GM12872 (cell line): ENCODE results near the gene PCDHGB6.

Source experiments
- TF ChIP-seq, protein P1 (sequence below): IDR thresholded peaks from 3 replicates; pipeline ENCODE4 v1.5.1; 2011; ENCODE audit warnings: low read depth, mild to moderate bottlenecking, low read length, moderate library complexity; ENCODE audit not compliant: insufficient read depth

The PCDHGB6 gene

DNA sequence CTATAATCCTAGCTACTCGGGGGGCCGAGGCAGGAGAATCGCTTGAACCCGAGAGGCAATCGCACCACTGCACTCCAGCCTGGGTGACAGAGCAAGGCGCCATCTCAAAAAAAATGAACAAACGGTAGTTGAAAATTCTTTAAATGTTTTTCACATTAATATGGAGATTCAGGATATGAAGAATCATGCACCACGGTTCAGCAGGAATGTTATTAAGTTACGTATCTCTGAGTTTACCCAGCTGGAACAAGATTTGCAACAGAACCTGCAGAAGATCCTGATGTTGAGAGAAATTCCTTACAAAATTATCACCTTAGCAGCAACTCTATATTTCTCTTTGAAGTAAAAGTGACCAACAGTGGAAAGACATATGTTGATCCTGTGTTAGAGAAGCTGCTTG lies 32.5 kb downstream of the PCDHGB6 start:
- TF ChIP-seq, protein P1, sequence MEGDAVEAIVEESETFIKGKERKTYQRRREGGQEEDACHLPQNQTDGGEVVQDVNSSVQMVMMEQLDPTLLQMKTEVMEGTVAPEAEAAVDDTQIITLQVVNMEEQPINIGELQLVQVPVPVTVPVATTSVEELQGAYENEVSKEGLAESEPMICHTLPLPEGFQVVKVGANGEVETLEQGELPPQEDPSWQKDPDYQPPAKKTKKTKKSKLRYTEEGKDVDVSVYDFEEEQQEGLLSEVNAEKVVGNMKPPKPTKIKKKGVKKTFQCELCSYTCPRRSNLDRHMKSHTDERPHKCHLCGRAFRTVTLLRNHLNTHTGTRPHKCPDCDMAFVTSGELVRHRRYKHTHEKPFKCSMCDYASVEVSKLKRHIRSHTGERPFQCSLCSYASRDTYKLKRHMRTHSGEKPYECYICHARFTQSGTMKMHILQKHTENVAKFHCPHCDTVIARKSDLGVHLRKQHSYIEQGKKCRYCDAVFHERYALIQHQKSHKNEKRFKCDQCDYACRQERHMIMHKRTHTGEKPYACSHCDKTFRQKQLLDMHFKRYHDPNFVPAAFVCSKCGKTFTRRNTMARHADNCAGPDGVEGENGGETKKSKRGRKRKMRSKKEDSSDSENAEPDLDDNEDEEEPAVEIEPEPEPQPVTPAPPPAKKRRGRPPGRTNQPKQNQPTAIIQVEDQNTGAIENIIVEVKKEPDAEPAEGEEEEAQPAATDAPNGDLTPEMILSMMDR, result no peak

DNA sequence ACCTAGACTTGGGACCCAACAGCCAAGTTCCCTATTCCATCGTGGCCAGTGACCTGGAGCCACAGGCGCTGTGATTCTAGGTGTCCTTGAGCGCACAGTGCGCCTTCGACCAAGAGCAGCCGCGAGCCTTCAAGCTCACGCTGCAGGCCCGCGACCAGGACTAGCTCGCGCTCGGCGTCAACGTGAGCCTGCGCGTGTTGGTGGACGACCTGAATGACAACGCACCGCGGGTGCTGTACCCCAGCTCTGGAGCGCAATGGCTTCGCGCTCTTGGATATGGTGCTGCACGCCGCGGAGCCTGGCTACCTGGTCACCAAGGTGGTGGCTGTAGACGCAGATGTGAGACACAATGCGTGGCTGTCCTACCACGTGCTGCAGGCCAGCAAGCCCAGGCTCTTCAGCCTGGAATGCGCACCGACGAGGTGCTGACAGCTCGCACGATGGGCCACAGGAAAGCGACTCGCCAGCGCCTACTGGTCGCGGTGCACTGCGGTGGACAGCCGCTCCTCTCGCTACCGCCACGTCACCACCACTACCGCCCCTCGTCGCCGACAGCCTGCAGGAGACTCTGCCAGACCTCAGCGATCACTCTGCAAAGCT lies 33.9 kb downstream of the PCDHGB6 start:
- TF ChIP-seq, protein P1, result no peak
